NB4 (cell line): Measurements from ENCODE around the gene SNN.

Experiments used
- POLR2A ChIP-seq: IDR thresholded peaks from 2 replicates; pipeline ENCODE4 v1.6.1; 2011; ENCODE audit warnings: mild to moderate bottlenecking; ENCODE audit not compliant: insufficient read length; ENCODE audit errors: extremely low read depth
- TF ChIP-seq, protein P1 (sequence below): IDR thresholded peaks from one replicate; pipeline ENCODE4 v1.5.1; 2012; ENCODE audit warnings: low read depth, low read length

DNA sequence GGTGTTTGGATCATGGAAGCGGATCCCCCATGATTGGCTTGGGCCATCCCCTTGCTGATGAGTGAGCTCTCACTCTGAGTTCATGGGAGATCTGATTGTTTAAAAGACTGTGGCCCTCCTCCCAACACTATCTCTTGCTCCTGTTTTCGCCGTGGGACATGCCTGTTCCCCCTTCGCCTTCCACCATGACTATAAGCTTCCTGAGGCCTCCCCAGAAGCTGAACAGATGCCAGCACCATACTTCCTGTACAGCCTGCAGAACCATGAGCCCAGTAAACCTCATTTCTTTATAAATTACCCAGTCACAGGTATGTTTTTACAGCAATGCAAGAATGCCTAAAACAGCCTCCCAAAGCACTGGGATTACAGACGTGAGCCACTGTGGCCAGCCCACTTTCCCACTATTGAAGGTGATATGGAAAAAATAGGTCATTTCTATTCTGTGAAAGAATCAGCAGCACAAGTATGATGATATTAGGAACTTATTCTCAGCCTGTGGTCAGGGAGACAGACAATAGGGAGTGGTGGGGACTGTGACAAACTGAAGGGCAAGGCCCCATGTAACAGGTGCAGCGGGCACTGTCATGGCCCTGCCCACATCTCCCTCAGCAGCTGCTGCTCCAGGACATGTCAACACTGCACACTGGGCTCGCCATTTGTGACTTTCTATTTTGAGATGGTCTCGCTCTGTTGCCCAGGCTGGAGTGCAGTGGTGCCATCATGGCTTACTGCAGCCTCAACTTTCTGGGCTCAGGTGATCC, 47.8 kb upstream of the SNN start:
- TF ChIP-seq, protein P1, sequence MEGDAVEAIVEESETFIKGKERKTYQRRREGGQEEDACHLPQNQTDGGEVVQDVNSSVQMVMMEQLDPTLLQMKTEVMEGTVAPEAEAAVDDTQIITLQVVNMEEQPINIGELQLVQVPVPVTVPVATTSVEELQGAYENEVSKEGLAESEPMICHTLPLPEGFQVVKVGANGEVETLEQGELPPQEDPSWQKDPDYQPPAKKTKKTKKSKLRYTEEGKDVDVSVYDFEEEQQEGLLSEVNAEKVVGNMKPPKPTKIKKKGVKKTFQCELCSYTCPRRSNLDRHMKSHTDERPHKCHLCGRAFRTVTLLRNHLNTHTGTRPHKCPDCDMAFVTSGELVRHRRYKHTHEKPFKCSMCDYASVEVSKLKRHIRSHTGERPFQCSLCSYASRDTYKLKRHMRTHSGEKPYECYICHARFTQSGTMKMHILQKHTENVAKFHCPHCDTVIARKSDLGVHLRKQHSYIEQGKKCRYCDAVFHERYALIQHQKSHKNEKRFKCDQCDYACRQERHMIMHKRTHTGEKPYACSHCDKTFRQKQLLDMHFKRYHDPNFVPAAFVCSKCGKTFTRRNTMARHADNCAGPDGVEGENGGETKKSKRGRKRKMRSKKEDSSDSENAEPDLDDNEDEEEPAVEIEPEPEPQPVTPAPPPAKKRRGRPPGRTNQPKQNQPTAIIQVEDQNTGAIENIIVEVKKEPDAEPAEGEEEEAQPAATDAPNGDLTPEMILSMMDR, result no peak
- no peak for TF ChIP-seq POLR2A
